Measurements from ENCODE around the gene SSBP2. TPM values are rescaled to one million over a fixed set of nuclear protein-coding genes. Genes with fewer than 3 reads are reported as not detected.
"Not testable (repeated sequence)": the region's sequence is repeated elsewhere in the genome, so short reads cannot be mapped to it uniquely, and the experiment has no call there.

SSBP2 gene
- polyA plus RNA-seq, 1 donor = 27.8 TPM

DNA sequence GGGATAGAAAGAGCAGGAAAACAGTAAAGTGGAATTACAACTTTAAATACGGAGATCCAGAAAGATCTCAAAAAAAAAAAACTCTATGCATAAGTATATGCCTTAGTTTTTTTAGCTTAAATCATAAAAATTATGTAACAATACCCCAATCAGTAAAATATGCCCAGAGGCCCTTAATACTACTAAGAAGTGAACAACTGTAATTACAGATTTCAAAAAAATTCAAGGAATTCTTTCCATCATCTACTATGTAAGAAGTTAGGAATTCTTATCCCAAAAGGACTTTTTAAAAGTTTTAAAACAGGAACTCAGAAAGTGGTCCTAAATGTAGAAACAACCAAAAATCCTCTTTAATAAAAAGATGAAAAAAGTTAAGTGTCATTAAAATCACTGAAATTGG is 111.3 kb downstream of the SSBP2 start:
- WGBS (ENCODE audit: insufficient coverage, low lambda C conversion rate) = no CpG with 5 or more reads among the region's 1 CpG

DNA sequence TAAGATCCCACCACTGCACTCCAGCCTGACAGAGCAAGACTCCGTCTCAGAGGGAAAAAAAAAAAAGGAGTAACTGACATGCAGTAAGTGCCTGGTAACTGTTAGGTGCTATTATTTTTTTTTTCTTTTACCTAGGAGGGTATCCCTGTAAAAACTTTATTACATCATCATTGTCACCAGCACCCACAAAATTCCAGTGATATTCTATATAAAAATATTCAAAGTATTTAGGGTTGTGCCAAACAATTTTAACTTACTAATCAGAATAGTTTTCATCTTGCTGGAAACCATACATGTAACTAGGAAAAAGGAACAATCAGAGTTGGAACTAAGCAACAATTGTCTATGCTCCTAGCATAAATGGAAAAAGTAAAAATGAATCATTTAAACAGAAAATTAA is 112.4 kb downstream of the SSBP2 start:
- WGBS (ENCODE audit: insufficient coverage, low lambda C conversion rate) = no CpG with 5 or more reads among the region's 1 CpG
- Histone ChIP-seq H3K4me3 (ENCODE audit: low read length) (no peak overlapping the region), H3K27me3 (ENCODE audit: control insufficient read depth, insufficient read depth, low read length) (no peaks in the 10 kb centered on the region), H3K9me3 (ENCODE audit: control insufficient read depth, low read depth, low read length) (no peaks in the 10 kb centered on the region), H3K27ac (ENCODE audit: low read length) (no peak overlapping the region), H3K4me1 (ENCODE audit: control insufficient read depth, insufficient read depth, low read length) (no peaks in the 10 kb centered on the region), H3K36me3 (ENCODE audit: control insufficient read depth, insufficient read depth, low read length) (peaks cover 2% of the 10 kb centered on the region)
- no peak for DNase-seq

More for the DNA sequence above, 111.3 kb downstream of the SSBP2 start:
- no peaks in the 10 kb centered on the region for H3K27me3 ChIP-seq (ENCODE audit: control insufficient read depth, insufficient read depth, low read length)
- no peak for DNase-seq
- peaks cover 2% of the 10 kb centered on the region for H3K36me3 ChIP-seq (ENCODE audit: control insufficient read depth, insufficient read depth, low read length)
- H3K27ac ChIP-seq (ENCODE audit: low read length) = no peak overlapping the region
- H3K4me1 ChIP-seq (ENCODE audit: control insufficient read depth, insufficient read depth, low read length) = no peaks in the 10 kb centered on the region
- H3K9me3 ChIP-seq (ENCODE audit: control insufficient read depth, low read depth, low read length) = no peaks in the 10 kb centered on the region
- H3K4me3 ChIP-seq (ENCODE audit: low read length) = no peak overlapping the region

- H3K36me3 ChIP-seq (ENCODE audit: control insufficient read depth, insufficient read depth, low read length) = no peaks in the 10 kb centered on the region
- no peak overlapping the region for H3K27ac ChIP-seq (ENCODE audit: low read length)
- H3K4me3 ChIP-seq (ENCODE audit: low read length) = no peak overlapping the region
- H3K4me1 ChIP-seq (ENCODE audit: control insufficient read depth, insufficient read depth, low read length) = no peaks in the 10 kb centered on the region
- no peaks in the 10 kb centered on the region for H3K9me3 ChIP-seq (ENCODE audit: control insufficient read depth, low read depth, low read length)
- no peak for DNase-seq
- WGBS (ENCODE audit: insufficient coverage, low lambda C conversion rate) = 84% methylated on average over 4 of the region's 4 CpGs
- H3K27me3 ChIP-seq (ENCODE audit: control insufficient read depth, insufficient read depth, low read length) = no peaks in the 10 kb centered on the region
Observed at GRCh38 chr5:81633891-81634290, 117.0 kb downstream of the SSBP2 start.

GRCh38 chr5:81633471-81633870 is 117.4 kb downstream of the SSBP2 start:
- Histone ChIP-seq H3K36me3 (ENCODE audit: control insufficient read depth, insufficient read depth, low read length) (no peaks in the 10 kb centered on the region), H3K27ac (ENCODE audit: low read length) (no peak overlapping the region), H3K27me3 (ENCODE audit: control insufficient read depth, insufficient read depth, low read length) (no peaks in the 10 kb centered on the region), H3K4me3 (ENCODE audit: low read length) (no peak overlapping the region), H3K9me3 (ENCODE audit: control insufficient read depth, low read depth, low read length) (no peaks in the 10 kb centered on the region), H3K4me1 (ENCODE audit: control insufficient read depth, insufficient read depth, low read length) (no peaks in the 10 kb centered on the region)
- WGBS (ENCODE audit: insufficient coverage, low lambda C conversion rate) = 100% methylated on average over 1 of the region's 3 CpGs
- no peak for DNase-seq

GRCh38 chr5:81632679-81633078 is 118.2 kb downstream of the SSBP2 start:
- no peak overlapping the region for H3K4me3 ChIP-seq (ENCODE audit: low read length)

GRCh38 chr5:81631621-81632020 is 119.3 kb downstream of the SSBP2 start:
- Histone ChIP-seq H3K27me3 (ENCODE audit: control insufficient read depth, insufficient read depth, low read length) (no peaks in the 10 kb centered on the region), H3K4me1 (ENCODE audit: control insufficient read depth, insufficient read depth, low read length) (no peaks in the 10 kb centered on the region), H3K4me3 (ENCODE audit: low read length) (no peak overlapping the region), H3K9me3 (ENCODE audit: control insufficient read depth, low read depth, low read length) (no peaks in the 10 kb centered on the region), H3K36me3 (ENCODE audit: control insufficient read depth, insufficient read depth, low read length) (no peaks in the 10 kb centered on the region), H3K27ac (ENCODE audit: low read length) (no peak overlapping the region)
- no CpG with 5 or more reads among the region's 1 CpG for whole genome bisulfite sequencing (ENCODE audit: insufficient coverage, low lambda C conversion rate)
- DNase-seq = no peak

More at GRCh38 chr5:81632679-81633078, 118.2 kb downstream of the SSBP2 start:
- H3K4me1 ChIP-seq (ENCODE audit: control insufficient read depth, insufficient read depth, low read length) = no peaks in the 10 kb centered on the region
- DNase-seq = no peak
- no peaks in the 10 kb centered on the region for H3K27me3 ChIP-seq (ENCODE audit: control insufficient read depth, insufficient read depth, low read length)
- H3K9me3 ChIP-seq (ENCODE audit: control insufficient read depth, low read depth, low read length) = no peaks in the 10 kb centered on the region
- H3K36me3 ChIP-seq (ENCODE audit: control insufficient read depth, insufficient read depth, low read length) = no peaks in the 10 kb centered on the region
- H3K27ac ChIP-seq (ENCODE audit: low read length) = no peak overlapping the region

- H3K36me3 ChIP-seq (ENCODE audit: control insufficient read depth, insufficient read depth, low read length) = no peaks in the 10 kb centered on the region
- H3K9me3 ChIP-seq (ENCODE audit: control insufficient read depth, low read depth, low read length) = no peaks in the 10 kb centered on the region
- no peaks in the 10 kb centered on the region for H3K27me3 ChIP-seq (ENCODE audit: control insufficient read depth, insufficient read depth, low read length)
- no peak for DNase-seq
- no peak overlapping the region for H3K27ac ChIP-seq (ENCODE audit: low read length)
- no peaks in the 10 kb centered on the region for H3K4me1 ChIP-seq (ENCODE audit: control insufficient read depth, insufficient read depth, low read length)
- 100% methylated on average over 3 of the region's 7 CpGs for WGBS (ENCODE audit: insufficient coverage, low lambda C conversion rate)
- H3K4me3 ChIP-seq (ENCODE audit: low read length) = no peak overlapping the region
Observed at GRCh38 chr5:81631124-81631523, 119.8 kb downstream of the SSBP2 start.

DNA sequence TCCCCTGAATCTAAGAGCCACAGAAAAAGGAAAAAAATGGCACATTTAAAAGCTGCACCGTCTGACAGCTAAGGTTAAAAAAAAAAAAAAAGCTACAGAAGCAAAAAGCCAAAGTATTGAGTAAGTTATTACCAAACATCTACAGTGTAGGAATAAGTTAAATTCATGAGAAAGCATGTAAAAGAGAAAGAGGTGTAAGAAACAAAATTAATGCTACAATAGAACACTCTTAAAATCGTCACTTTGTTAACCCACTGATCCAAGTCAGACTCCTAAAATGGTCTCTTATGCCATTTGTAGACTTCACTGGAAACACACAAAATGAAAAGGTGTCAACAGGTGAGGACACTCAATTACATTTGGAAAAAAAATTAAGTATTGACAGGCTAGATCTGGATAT is 120.2 kb downstream of the SSBP2 start:
- Histone ChIP-seq H3K27ac (ENCODE audit: low read length) (no peak overlapping the region), H3K4me1 (ENCODE audit: control insufficient read depth, insufficient read depth, low read length) (no peaks in the 10 kb centered on the region), H3K36me3 (ENCODE audit: control insufficient read depth, insufficient read depth, low read length) (no peaks in the 10 kb centered on the region), H3K9me3 (ENCODE audit: control insufficient read depth, low read depth, low read length) (no peaks in the 10 kb centered on the region), H3K27me3 (ENCODE audit: control insufficient read depth, insufficient read depth, low read length) (no peaks in the 10 kb centered on the region), H3K4me3 (ENCODE audit: low read length) (no peak overlapping the region)
- DNase-seq = no peak
- WGBS (ENCODE audit: insufficient coverage, low lambda C conversion rate) = 50% methylated on average over 1 of the region's 2 CpGs

DNA sequence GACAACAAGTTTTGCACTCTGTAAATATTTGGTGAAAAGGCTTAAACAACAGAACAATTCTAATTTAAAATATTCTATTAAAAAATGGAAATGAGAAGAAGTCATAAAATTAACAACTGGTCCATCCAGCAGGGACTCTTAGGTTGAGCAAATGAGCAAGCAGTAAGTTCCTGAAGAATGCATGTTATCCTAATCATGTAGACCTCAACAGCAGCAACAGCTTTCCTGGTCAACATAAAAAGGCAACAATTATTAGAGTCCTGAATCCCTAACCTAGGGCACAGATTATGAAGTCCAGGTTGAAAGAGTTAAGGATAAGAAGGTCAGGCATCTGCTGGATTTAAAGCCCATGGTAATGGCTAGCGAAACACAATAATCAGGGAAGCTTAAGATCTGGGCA is 120.9 kb downstream of the SSBP2 start:
- no peak overlapping the region for H3K27ac ChIP-seq (ENCODE audit: low read length)
- H3K27me3 ChIP-seq (ENCODE audit: control insufficient read depth, insufficient read depth, low read length) = no peaks in the 10 kb centered on the region
- no peaks in the 10 kb centered on the region for H3K9me3 ChIP-seq (ENCODE audit: control insufficient read depth, low read depth, low read length)
- no peaks in the 10 kb centered on the region for H3K36me3 ChIP-seq (ENCODE audit: control insufficient read depth, insufficient read depth, low read length)
- H3K4me3 ChIP-seq (ENCODE audit: low read length) = no peak overlapping the region
- H3K4me1 ChIP-seq (ENCODE audit: control insufficient read depth, insufficient read depth, low read length) = no peaks in the 10 kb centered on the region
- DNase-seq = no peak
- WGBS (ENCODE audit: insufficient coverage, low lambda C conversion rate) = no CpG with 5 or more reads among the region's 1 CpG

DNA sequence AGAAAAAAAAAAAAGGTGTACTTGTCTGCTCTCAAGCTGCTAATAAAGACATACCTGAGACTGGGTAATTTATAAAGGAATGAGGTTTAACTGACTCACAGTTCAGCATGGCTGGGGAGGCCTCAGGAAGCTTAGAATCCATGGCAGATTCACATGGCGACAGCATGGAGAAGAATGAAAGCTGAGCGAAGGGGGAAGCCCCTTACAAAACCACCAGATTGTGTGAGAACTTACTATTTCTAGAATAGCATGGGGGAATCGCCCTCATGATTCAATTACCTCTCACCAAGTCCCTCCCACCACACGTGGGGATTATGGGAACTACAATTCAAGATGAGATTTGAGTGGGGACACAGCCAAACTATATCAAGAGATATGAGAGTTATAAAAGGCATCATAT is 122.8 kb downstream of the SSBP2 start:
- not testable (repeated sequence) for H3K27ac ChIP-seq (ENCODE audit: low read length); DNase-seq; H3K27me3 ChIP-seq (ENCODE audit: control insufficient read depth, insufficient read depth, low read length); H3K9me3 ChIP-seq (ENCODE audit: control insufficient read depth, low read depth, low read length); H3K36me3 ChIP-seq (ENCODE audit: control insufficient read depth, insufficient read depth, low read length); H3K4me3 ChIP-seq (ENCODE audit: low read length); H3K4me1 ChIP-seq (ENCODE audit: control insufficient read depth, insufficient read depth, low read length)
- 100% methylated on average over 1 of the region's 4 CpGs for WGBS (ENCODE audit: insufficient coverage, low lambda C conversion rate)

DNA sequence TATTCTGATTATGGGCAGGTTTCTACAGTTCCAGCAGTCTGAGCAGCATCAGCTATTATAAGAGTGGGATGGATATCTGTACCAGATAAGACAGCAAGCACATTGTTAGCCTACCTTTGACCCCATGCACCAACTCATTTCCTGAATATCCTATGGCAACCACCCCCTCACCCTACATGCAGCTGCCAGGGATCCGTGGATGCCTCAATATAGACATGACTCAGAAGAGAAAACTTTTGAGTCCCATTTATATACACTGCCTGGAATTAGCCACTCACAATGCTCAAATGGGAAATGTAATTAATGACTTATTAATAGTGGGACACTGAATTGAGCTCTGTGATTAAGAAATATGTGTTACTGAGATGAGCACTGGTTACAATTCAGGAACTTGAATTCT is 124.4 kb downstream of the SSBP2 start:
- Histone ChIP-seq H3K9me3 (ENCODE audit: control insufficient read depth, low read depth, low read length) (no peaks in the 10 kb centered on the region), H3K27ac (ENCODE audit: low read length) (no peak overlapping the region), H3K27me3 (ENCODE audit: control insufficient read depth, insufficient read depth, low read length) (no peaks in the 10 kb centered on the region), H3K4me3 (ENCODE audit: low read length) (no peak overlapping the region), H3K4me1 (ENCODE audit: control insufficient read depth, insufficient read depth, low read length) (no peaks in the 10 kb centered on the region), H3K36me3 (ENCODE audit: control insufficient read depth, insufficient read depth, low read length) (no peaks in the 10 kb centered on the region)
- DNase-seq = peak; percentile 81 to 86
- no CpG with 5 or more reads among the region's 1 CpG for WGBS (ENCODE audit: insufficient coverage, low lambda C conversion rate)
